GM21737 (cell line): ENCODE results near the gene LDB2.

ENCODE experiments used
- ATAC-seq: cut with Tn5 transposase; IDR thresholded peaks from one replicate; pipeline ENCODE4 v1.9.1; 2021; ENCODE audit warnings: mild to moderate bottlenecking, moderate library complexity; ENCODE audit not compliant: unreplicated experiment

Gene LDB2

GRCh38 chr4:16760617-16761363, 137.7 kb downstream of the LDB2 start:
- ATAC-seq = no peak

- ATAC-seq = no peak
Observed at GRCh38 chr4:16759931-16760582, 138.4 kb downstream of the LDB2 start.

GRCh38 chr4:16758816-16759215, 139.6 kb downstream of the LDB2 start:
- ATAC-seq = no peak

- no peak for ATAC-seq
Observed at GRCh38 chr4:16758255-16758654, 140.2 kb downstream of the LDB2 start.

GRCh38 chr4:16757080-16757521, 141.3 kb downstream of the LDB2 start:
- ATAC-seq = no peak

GRCh38 chr4:16754104-16754503, 144.3 kb downstream of the LDB2 start:
- ATAC-seq = no peak

- no peak for ATAC-seq
Observed at GRCh38 chr4:16752150-16752549, 146.3 kb downstream of the LDB2 start.

- ATAC-seq = no peak
Observed at GRCh38 chr4:16750882-16751642, 147.4 kb downstream of the LDB2 start.

GRCh38 chr4:16750216-16750615, 148.2 kb downstream of the LDB2 start:
- ATAC-seq = no peak

GRCh38 chr4:16745887-16746286, 152.6 kb downstream of the LDB2 start:
- no peak for ATAC-seq

GRCh38 chr4:16745009-16745635, 153.3 kb downstream of the LDB2 start:
- ATAC-seq = no peak

GRCh38 chr4:16741287-16741686, 157.2 kb downstream of the LDB2 start:
- no peak for ATAC-seq

GRCh38 chr4:16739997-16740624, 158.3 kb downstream of the LDB2 start:
- ATAC-seq = no peak

GRCh38 chr4:16738558-16738957, 159.9 kb downstream of the LDB2 start:
- ATAC-seq = no peak

GRCh38 chr4:16733509-16733908, 164.9 kb downstream of the LDB2 start:
- no peak for ATAC-seq

- no peak for ATAC-seq
Observed at GRCh38 chr4:16732741-16733140, 165.7 kb downstream of the LDB2 start.

- no peak for ATAC-seq
Observed at GRCh38 chr4:16731776-16732380, 166.6 kb downstream of the LDB2 start.

GRCh38 chr4:16730522-16731205, 167.8 kb downstream of the LDB2 start:
- no peak for ATAC-seq

GRCh38 chr4:16729336-16729735, 169.1 kb downstream of the LDB2 start:
- no peak for ATAC-seq

- no peak for ATAC-seq
Observed at GRCh38 chr4:16728849-16729248, 169.6 kb downstream of the LDB2 start.
